Skeletal muscle tissue (tissue), 4 donors: Measurements from ENCODE around the gene CDH23. TPM values are rescaled to one million over a fixed set of nuclear protein-coding genes. Genes with fewer than 3 reads are reported as not detected.

Experiments used
- H3K27ac ChIP-seq: one replicate; pipeline ENCODE4 v1.7.0; 2013; ENCODE audit warnings: mild to moderate bottlenecking, low read depth, low read length, inconsistent platforms
- H3K27me3 ChIP-seq, 3 donors: one replicate each; pipeline ENCODE4 v1.7.0; 2013; ENCODE audit warnings: low read length in 3 of 3; ENCODE audit not compliant: control insufficient read depth in 3 of 3, insufficient read depth in 3 of 3
- H3K36me3 ChIP-seq, 3 donors: one replicate each; pipeline ENCODE4 v1.7.0; 2013; ENCODE audit warnings: low read length in 3 of 3; ENCODE audit not compliant: control insufficient read depth in 3 of 3, insufficient read depth in 3 of 3
- H3K4me1 ChIP-seq, 3 donors: one replicate each; pipeline ENCODE4 v1.7.0; 2013; ENCODE audit warnings: low read length in 3 of 3, mild to moderate bottlenecking in 3 of 3; ENCODE audit not compliant: control insufficient read depth in 3 of 3, insufficient read depth in 3 of 3
- H3K4me3 ChIP-seq, 3 donors: one replicate each; pipeline ENCODE4 v1.7.0; 2013; ENCODE audit warnings: low read length in 3 of 3
- H3K9ac ChIP-seq, 3 donors: one replicate each; pipeline ENCODE4 v1.7.0; 2013; ENCODE audit warnings: low read length in 3 of 3, mild to moderate bottlenecking in 3 of 3, moderate library complexity in 2 of 3, low read depth in 1 of 3
- H3K9me3 ChIP-seq, 3 donors: one replicate each; pipeline ENCODE4 v1.7.0; 2013; ENCODE audit warnings: low read length in 3 of 3; ENCODE audit not compliant: control insufficient read depth in 3 of 3
- total RNA-seq: library from RNA; depleted of rRNA; stranded (reverse); fragments of >200 nt; gene quantifications from one replicate; pipeline ENCODE4 v1.2.3, GENCODE V29; 2014
- donor health status: Osteomylitis.

The CDH23 gene
- total RNA-seq, 1 donor from 2014 or later, result 3.7 TPM

DNA sequence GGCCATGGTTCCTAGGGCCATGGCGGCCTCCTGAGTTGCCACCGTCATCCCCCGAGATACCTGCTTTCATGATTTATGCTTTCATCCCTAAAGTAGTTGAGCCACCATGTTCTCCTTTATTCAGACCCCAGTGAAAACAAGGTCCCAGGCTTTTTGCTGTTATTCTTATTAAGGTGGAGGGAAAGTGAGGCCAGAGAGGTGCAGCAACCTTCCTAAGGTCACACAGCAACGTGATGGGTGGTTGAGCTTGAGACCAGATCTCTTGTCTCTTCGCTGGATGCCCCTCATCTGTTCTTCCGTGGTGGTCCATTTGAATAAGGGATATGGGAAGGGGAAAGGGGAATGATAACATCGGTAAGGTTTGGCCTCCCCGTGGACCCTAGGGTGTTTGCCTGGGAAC is 180.6 kb downstream of the CDH23 start:
- Histone ChIP-seq H3K36me3 (no peaks in the 10 kb centered on the region), H3K9ac (no peak overlapping the region), H3K4me3 (no peak overlapping the region), H3K27me3 (peaks cover 0 to 3% (median 2%) of the 10 kb centered on the region in 3 donors), H3K4me1 (peaks cover 11 to 16% (median 11%) of the 10 kb centered on the region in 3 donors), H3K9me3 (no peaks in the 10 kb centered on the region), H3K27ac (no peak overlapping the region)

DNA sequence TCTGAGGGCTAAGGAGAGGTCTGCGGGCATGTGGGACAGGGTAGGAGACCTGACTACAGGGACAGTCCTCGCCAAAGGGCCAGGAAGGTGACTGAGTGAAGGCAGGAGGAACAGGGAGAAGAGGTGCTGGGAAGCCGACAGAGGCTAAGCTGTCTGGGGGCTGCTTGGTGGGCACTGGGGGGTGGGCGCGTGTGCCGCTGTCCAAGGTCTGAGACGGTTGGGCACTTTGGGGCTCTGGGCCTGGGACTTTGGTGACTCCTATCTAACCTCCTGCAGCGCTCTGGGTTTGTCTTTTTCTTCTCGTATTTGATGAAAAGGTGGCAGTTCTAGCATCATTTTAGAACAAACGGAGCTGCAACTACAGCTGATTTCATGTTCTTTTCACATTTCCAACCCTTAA is 181.3 kb downstream of the CDH23 start:
- H3K9ac ChIP-seq, result no peak overlapping the region
- H3K4me1 ChIP-seq, result peaks cover 11 to 16% (median 11%) of the 10 kb centered on the region in 3 donors
- peaks cover 0 to 3% (median 2%) of the 10 kb centered on the region in 3 donors for H3K27me3 ChIP-seq
- no peaks in the 10 kb centered on the region for H3K36me3 ChIP-seq
- no peak overlapping the region for H3K27ac ChIP-seq
- H3K9me3 ChIP-seq, result no peaks in the 10 kb centered on the region
- no peak overlapping the region for H3K4me3 ChIP-seq

DNA sequence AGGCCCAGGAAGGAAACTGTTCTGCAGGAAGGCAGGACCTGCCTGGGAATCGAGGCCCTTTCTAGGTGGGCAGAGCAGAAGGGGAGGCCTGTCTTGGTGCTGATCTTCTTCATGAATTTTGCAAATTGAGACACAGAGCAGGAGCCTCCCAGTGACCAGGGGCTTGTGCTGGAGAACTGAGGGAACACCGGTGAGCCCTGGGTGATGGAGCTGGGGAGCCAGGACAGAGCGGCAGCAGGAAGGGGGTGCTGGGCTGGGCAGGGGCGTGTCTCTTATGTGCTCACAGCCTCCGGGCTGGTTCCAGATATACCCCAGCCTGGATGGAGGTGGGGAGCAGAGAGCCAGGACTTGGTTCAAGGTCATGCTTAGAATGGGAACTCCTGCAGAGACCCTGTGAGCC is 182.9 kb downstream of the CDH23 start:
- Histone ChIP-seq H3K36me3 (no peaks in the 10 kb centered on the region), H3K9ac (no peak overlapping the region), H3K27me3 (peaks cover 0 to 3% (median 2%) of the 10 kb centered on the region in 3 donors), H3K4me3 (no peak overlapping the region), H3K4me1 (peaks cover 11 to 16% (median 11%) of the 10 kb centered on the region in 3 donors), H3K27ac (no peak overlapping the region), H3K9me3 (no peaks in the 10 kb centered on the region)

DNA sequence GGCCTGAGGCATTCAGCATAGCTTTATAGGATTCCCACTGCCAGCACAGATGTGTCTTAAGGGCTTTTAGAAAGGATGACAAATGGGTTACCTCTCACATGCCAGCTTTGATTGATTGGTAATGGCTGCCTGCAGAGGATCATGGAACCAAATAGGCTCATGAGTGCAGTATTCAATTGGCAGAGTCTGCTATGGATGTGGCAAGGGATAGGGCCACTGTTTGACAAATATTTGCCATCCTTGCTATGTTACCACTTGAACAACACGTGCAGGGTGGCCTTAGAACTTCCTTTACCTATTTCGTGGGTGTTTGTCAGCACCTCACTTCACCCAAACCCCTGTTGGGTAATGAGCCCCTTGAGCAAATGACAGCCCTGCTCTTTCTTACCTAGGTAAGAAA is 183.7 kb downstream of the CDH23 start:
- H3K9me3 ChIP-seq, result no peaks in the 10 kb centered on the region
- no peak overlapping the region for H3K9ac ChIP-seq
- no peak overlapping the region for H3K27ac ChIP-seq
- H3K36me3 ChIP-seq, result no peaks in the 10 kb centered on the region
- peaks cover 0 to 3% (median 2%) of the 10 kb centered on the region in 3 donors for H3K27me3 ChIP-seq
- no peak overlapping the region for H3K4me3 ChIP-seq
- peaks cover 8 to 11% (median 9%) of the 10 kb centered on the region in 3 donors for H3K4me1 ChIP-seq

DNA sequence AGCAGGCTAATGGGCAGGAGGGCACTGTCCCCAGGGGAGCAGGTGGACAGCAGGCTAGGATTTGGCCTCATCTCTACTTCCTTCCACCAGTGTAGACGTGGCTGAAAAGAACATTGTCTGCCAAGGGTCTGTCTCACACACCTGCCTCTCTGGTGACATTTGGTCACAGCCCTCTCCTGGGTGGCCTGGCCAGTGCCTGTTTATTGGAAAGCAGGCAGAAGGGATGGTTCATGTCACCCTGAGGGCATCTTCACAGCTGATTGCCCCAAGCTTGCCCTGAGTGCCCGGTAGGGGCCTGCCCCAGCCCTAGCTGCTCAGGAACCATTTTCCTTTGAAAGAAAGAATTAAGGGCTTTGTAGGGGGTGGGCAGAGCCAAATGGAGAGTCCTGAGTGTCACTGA is 184.2 kb downstream of the CDH23 start:
- Histone ChIP-seq H3K9me3 (no peaks in the 10 kb centered on the region), H3K27ac (no peak overlapping the region), H3K4me3 (no peak overlapping the region), H3K27me3 (peaks cover 0 to 3% (median 2%) of the 10 kb centered on the region in 3 donors), H3K36me3 (no peaks in the 10 kb centered on the region), H3K9ac (no peak overlapping the region), H3K4me1 (peaks cover 4 to 7% (median 4%) of the 10 kb centered on the region in 3 donors)

DNA sequence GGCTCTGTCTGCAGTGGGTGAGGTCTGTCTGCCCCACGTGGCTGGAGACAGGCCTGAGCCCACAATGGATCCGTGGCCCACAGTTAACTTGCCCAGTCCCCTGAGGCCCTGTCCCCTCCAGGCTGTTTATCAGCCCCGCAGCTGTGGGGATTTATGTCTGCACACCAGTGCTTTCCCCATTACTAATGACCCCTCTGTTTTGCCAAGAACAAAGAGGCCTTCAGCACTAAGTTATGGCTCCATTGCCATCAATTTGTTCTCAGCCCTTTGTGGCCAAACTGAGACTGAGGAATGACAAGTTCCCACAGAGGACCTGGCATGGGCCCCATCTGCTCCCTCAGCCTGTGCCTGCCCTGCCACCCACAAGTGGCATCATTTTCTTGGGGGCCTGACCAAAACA is 184.7 kb downstream of the CDH23 start:
- Histone ChIP-seq H3K9ac (no peak overlapping the region), H3K36me3 (no peaks in the 10 kb centered on the region), H3K9me3 (no peaks in the 10 kb centered on the region), H3K27ac (no peak overlapping the region), H3K4me1 (peaks cover 0 to 2% (median 0%) of the 10 kb centered on the region in 3 donors), H3K4me3 (no peak overlapping the region), H3K27me3 (peaks cover 0 to 3% (median 2%) of the 10 kb centered on the region in 3 donors)

DNA sequence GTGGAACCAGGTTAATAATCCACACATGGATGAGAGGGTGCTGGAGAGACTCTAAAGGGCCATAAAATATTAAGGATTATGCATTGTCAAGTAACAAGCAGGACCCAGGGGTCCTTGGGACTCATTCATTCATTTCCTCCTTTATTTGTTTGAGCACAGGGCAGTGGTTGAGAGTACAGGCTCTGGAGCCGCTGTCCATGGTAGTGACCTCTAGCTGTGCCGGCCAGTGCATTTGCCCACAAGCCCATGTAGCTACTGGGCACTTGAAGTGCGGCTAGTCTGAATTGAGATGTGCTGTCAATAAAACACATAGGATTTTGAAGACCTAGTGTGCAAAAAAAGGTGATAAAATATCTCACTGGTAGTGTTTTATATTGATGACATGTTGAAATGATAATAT is 185.3 kb downstream of the CDH23 start:
- H3K27ac ChIP-seq, result no peak overlapping the region

DNA sequence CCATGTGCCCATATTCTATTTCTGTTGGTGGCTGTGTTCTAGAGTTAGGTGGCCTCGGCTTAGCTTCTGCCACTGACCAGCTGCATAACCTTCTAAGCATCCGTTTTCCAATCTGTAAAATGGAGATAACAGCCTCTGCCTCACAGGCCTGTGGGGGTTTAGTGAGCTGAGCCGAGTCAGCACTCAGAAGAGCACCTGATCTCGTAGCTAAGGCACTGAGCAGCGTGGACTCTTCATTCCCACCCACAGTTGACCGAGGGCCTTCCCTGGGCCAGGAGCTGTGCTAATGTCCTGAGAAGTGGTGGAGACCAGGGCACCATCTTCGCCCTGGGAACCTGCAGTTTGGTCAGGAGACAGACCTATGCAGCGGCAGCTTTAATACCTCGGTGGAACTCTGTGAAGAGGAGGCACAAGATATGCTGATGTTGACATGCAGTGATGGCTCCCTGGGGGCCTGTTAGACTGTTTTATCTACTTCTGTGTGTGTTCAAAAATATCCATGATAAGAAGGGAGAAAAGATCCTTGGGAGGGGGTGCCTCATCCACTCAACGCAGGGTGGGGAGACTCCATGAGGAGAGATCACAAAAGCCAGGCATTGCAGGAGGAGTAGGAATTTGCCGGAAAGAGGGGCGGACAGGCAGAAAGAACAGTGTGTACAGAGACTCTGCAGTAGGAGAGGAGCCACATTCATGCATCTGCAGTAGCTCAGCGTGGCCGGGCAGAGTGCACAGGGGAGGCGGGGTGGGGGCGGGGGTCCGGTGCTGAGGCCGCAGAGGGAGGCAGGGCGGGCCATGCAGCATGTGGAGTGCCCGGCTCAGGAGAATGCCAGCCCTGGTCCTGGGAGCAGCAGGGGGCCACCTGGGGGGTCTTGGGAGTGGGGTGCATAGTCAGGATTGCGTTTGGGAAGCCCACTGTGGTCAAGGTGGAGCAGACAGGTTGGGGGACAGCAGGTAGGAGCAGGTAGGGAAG is 186.1 kb downstream of the CDH23 start:
- no peaks in the 10 kb centered on the region for H3K9me3 ChIP-seq
- H3K36me3 ChIP-seq, result no peaks in the 10 kb centered on the region
- no peak overlapping the region for H3K4me3 ChIP-seq
- no peak overlapping the region for H3K27ac ChIP-seq
- H3K4me1 ChIP-seq, result no peaks in the 10 kb centered on the region
- H3K9ac ChIP-seq, result no peak overlapping the region
- peaks cover 0 to 3% (median 2%) of the 10 kb centered on the region in 3 donors for H3K27me3 ChIP-seq

More for the DNA sequence above, 185.3 kb downstream of the CDH23 start:
- Histone ChIP-seq H3K4me1 (no peaks in the 10 kb centered on the region), H3K9me3 (no peaks in the 10 kb centered on the region), H3K27me3 (peaks cover 0 to 3% (median 2%) of the 10 kb centered on the region in 3 donors), H3K4me3 (no peak overlapping the region), H3K9ac (no peak overlapping the region), H3K36me3 (no peaks in the 10 kb centered on the region)

DNA sequence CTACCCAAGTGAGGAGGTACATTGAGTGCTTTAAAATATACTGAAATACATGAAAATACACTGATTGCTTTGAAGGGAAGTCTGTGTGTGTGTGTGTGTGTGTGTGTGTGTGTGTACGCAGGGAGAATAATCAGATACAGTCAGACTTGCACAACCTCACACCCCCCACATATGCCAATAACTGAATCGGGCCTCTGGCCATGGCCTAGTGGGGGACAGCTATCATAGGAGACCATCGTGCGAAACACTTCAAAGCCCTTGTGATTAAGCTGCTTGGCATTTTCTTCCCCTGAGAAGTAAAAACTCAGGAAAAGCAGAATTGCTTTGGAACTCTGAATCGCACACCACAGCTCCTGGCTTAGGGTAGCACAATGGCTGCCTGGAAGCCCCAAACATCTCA is 187.7 kb downstream of the CDH23 start:
- Histone ChIP-seq H3K4me1 (no peaks in the 10 kb centered on the region), H3K27ac (no peak overlapping the region), H3K4me3 (no peak overlapping the region), H3K9me3 (no peaks in the 10 kb centered on the region), H3K27me3 (peaks cover 0 to 3% (median 0%) of the 10 kb centered on the region in 3 donors), H3K36me3 (no peaks in the 10 kb centered on the region), H3K9ac (no peak overlapping the region)

DNA sequence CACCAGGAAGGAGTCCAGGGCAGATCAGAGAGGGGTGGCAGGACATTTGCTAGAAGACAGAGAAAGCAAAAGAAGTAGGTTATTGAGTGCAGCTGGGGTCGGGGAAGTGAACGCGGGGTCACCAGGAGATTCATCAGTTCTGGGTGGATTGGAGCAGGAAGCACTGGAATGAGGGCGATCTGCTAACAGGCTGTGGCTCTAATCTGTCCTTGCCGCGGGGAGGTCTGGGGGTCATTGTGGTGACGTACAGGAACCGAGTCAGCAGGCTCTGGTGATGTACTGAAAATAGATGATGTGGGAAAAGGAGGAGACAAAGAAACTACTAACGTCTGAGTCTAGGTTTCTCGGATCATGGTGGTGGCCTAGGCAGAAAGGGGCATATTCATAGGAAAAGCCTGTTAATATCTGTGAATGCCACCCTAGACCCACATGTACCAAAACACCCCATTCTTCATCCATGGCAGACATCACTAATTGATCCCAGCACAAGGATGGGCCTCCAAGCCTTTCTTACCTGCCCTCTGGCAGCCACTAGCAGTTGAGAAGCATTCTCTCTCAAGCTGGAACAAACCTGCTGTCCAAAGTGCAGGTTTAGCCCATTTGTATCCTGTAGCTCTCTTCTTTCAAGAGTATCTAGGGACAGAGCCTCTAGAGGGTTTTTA is 188.3 kb downstream of the CDH23 start:
- Histone ChIP-seq H3K4me3 (no peak overlapping the region), H3K27me3 (peaks cover 0 to 3% (median 0%) of the 10 kb centered on the region in 3 donors), H3K4me1 (no peaks in the 10 kb centered on the region), H3K36me3 (no peaks in the 10 kb centered on the region), H3K27ac (no peak overlapping the region), H3K9me3 (no peaks in the 10 kb centered on the region), H3K9ac (no peak overlapping the region)
